Keratinocyte (primary cell): Measurements from ENCODE around the gene ZBTB11.

Experiments used
- EZH2 ChIP-seq: IDR thresholded peaks from one replicate; pipeline ENCODE4 v1.6.1; 2012; ENCODE audit warnings: inconsistent platforms, mild to moderate bottlenecking, low read length, moderate library complexity
- TF ChIP-seq, protein P1 (sequence below), 3 experiments: IDR thresholded peaks in 1 of 3; conservative IDR thresholded peaks in 1 of 3; optimal IDR thresholded peaks in 1 of 3; 2 replicates in 2 of 3; 3 replicates in 1 of 3; pipeline versions ENCODE3 to v1.5.1; 2011; ENCODE audit warnings: low read length in 3 of 3, mild to moderate bottlenecking in 3 of 3, moderate library complexity in 2 of 3, control low read depth in 1 of 3, inconsistent platforms in 1 of 3; ENCODE audit not compliant: insufficient read depth in 2 of 3; ENCODE audit errors: extremely low read depth in 1 of 3

GRCh38 chr3:101719604-101720185 is 42.8 kb upstream of the ZBTB11 start:
- TF ChIP-seq, protein P1, sequence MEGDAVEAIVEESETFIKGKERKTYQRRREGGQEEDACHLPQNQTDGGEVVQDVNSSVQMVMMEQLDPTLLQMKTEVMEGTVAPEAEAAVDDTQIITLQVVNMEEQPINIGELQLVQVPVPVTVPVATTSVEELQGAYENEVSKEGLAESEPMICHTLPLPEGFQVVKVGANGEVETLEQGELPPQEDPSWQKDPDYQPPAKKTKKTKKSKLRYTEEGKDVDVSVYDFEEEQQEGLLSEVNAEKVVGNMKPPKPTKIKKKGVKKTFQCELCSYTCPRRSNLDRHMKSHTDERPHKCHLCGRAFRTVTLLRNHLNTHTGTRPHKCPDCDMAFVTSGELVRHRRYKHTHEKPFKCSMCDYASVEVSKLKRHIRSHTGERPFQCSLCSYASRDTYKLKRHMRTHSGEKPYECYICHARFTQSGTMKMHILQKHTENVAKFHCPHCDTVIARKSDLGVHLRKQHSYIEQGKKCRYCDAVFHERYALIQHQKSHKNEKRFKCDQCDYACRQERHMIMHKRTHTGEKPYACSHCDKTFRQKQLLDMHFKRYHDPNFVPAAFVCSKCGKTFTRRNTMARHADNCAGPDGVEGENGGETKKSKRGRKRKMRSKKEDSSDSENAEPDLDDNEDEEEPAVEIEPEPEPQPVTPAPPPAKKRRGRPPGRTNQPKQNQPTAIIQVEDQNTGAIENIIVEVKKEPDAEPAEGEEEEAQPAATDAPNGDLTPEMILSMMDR (optimal IDR thresholded peaks at IDR 0.05 in 1 of 3, IDR thresholded peaks at IDR 0.05 in 1 of 3, conservative IDR thresholded peaks at IDR 0.05 in 1 of 3; ENCODE audit: extremely low read depth in 1 of 3, insufficient read depth in 2 of 3, low read length in 3 of 3): no peak
- no peak for TF ChIP-seq EZH2
